GM12878 (cell line): Measurements from ENCODE around the gene SLC9A8. TPM values are rescaled to one million over a fixed set of nuclear protein-coding genes. Genes with fewer than 3 reads are reported as not detected.
A peak's percentile ranks its signal among the peaks of the same experiment; 100 is the strongest.

Experiments
- ATAC-seq: fragments of 200-7000 bp; cut with Tn5 transposase; 3 replicates; pipeline ENCODE4 v1.9.1; 2020; ENCODE audit warnings: mild to moderate bottlenecking, moderate library complexity
- BruUV-seq: library from RNA; stranded (reverse); fragments of 400-500 nt; replicated peaks from 2 replicates; lab custom pipeline; 2021; lab: Mats Ljungman, UMichigan
- CTCF ChIA-PET: fragments of 300-600 bp; sonication (Branson Sonifier 250); formaldehyde crosslinking; extraction: SDS; loops from one replicate; lab custom pipeline; 2021; ENCODE audit warnings: inconsistent platforms; lab: Yijun Ruan, JAX
- POLR2A ChIA-PET: fragments of 350-600 bp; formaldehyde crosslinking; extraction: SDS; loops from one replicate; lab custom pipeline; 2021; ENCODE audit warnings: inconsistent platforms; lab: Charles Lee
- RAD21 ChIA-PET: fragments of 300-600 bp; sonication (Branson Sonifier 250); formaldehyde crosslinking; loops from one replicate; lab custom pipeline; 2023; ENCODE audit warnings: antibody characterized with exemption; ENCODE audit not compliant: unreplicated experiment; lab: Charles Lee
- SMC1A ChIA-PET: fragments of 300-600 bp; sonication (Branson Sonifier 250); formaldehyde crosslinking; loops from one replicate; lab custom pipeline; 2023; ENCODE audit not compliant: unreplicated experiment, uncharacterized antibody; lab: Charles Lee
- DNase-seq: peaks from one replicate; pipeline ENCODE4 v3.0.0-alpha.2; 2011; ENCODE audit warnings: low read depth, low spot score
- FAIRE-seq: peaks from 3 replicates; lab custom pipeline; 2011; peaks lifted over from hg19 to GRCh38; lab: Jason Lieb, UNC
- H2AFZ ChIP-seq: 2 replicates; pipeline ENCODE4 v1.6.0; 2011; ENCODE audit warnings: low read depth, low read length, control low read depth; ENCODE audit not compliant: control insufficient read depth
- H3K27ac ChIP-seq: 2 replicates; pipeline ENCODE4 v1.5.1; 2011; ENCODE audit warnings: control low read depth; ENCODE audit not compliant: control insufficient read depth, insufficient read depth
- H3K27me3 ChIP-seq, 2 experiments: replicated peaks in 1 of 2; 2 replicates each; pipeline versions ENCODE4 v1.6.0 to v1.6.1; 2011; ENCODE audit warnings: low read length in 1 of 2; ENCODE audit not compliant: control insufficient read depth in 2 of 2, insufficient read depth in 2 of 2
- H3K36me3 ChIP-seq, 2 experiments: 2 replicates each; pipeline ENCODE4 v1.5.1; 2011; ENCODE audit warnings: low read length in 1 of 2; ENCODE audit not compliant: control insufficient read depth in 2 of 2, insufficient read depth in 2 of 2
- H3K4me1 ChIP-seq: 2 replicates; pipeline ENCODE4 v1.6.1; 2011; ENCODE audit warnings: mild to moderate bottlenecking, low read length, moderate library complexity, mixed read lengths; ENCODE audit not compliant: control insufficient read depth, insufficient read depth
- H3K4me2 ChIP-seq: 2 replicates; pipeline ENCODE4 v1.6.0; 2011; ENCODE audit warnings: control low read depth; ENCODE audit not compliant: control insufficient read depth, insufficient read depth
- H3K4me3 ChIP-seq: fragments of 200-600 bp; sonication (generic); 2 replicates; pipeline ENCODE4 v1.5.1; 2016
- H3K79me2 ChIP-seq: 2 replicates; pipeline ENCODE4 v1.6.0; 2011; ENCODE audit warnings: low read length; ENCODE audit not compliant: control insufficient read depth, insufficient read depth
- H3K9ac ChIP-seq: 2 replicates; pipeline ENCODE4 v1.8.0; 2011; ENCODE audit warnings: low read length, control low read depth, mixed read lengths; ENCODE audit not compliant: control insufficient read depth, insufficient read depth
- H3K9me3 ChIP-seq: replicated peaks from 3 replicates; pipeline ENCODE4 v1.5.1; 2011; ENCODE audit warnings: mild to moderate bottlenecking, low read length; ENCODE audit not compliant: control insufficient read depth, insufficient read depth
- H4K20me1 ChIP-seq: 2 replicates; pipeline ENCODE4 v1.6.0; 2011; ENCODE audit not compliant: control insufficient read depth, insufficient read depth
- EP300 ChIP-seq, 2 experiments: fragments of 150-350 bp in 1 of 2; IDR thresholded peaks; 2 replicates each; pipeline ENCODE4 v1.6.1; 2011 to 2012; ENCODE audit warnings: low read depth in 2 of 2, low read length in 2 of 2, borderline replicate concordance in 1 of 2, improper control_type of control experiment in 1 of 2, inconsistent platforms in 1 of 2; ENCODE audit not compliant: control insufficient read depth in 1 of 2
- IKZF2 ChIP-seq, 2 experiments: fragments of 450-650 bp; IDR thresholded peaks; 2 replicates each; pipeline ENCODE4 v1.6.1; 2017; ENCODE audit warnings: mild to moderate bottlenecking in 2 of 2, moderate library complexity in 2 of 2
- JUND ChIP-seq: IDR thresholded peaks from 2 replicates; pipeline ENCODE4 v1.6.1; 2012; ENCODE audit warnings: low read depth, mild to moderate bottlenecking, low read length, improper control_type of control experiment, moderate library complexity
- MEF2A ChIP-seq: IDR thresholded peaks from 2 replicates; pipeline ENCODE4 v1.6.1; 2011; ENCODE audit warnings: low read depth, mild to moderate bottlenecking, low read length, moderate library complexity; ENCODE audit not compliant: insufficient read depth
- MTA3 ChIP-seq: IDR thresholded peaks from 2 replicates; pipeline ENCODE4 v1.6.1; 2012; ENCODE audit warnings: low read length, inconsistent platforms, borderline replicate concordance
- RAD21 ChIP-seq: IDR thresholded peaks from 2 replicates; pipeline ENCODE4 v1.6.1; 2011; ENCODE audit warnings: mild to moderate bottlenecking, low read depth, low read length, moderate library complexity; ENCODE audit not compliant: insufficient read depth
- RUNX3 ChIP-seq: IDR thresholded peaks from 2 replicates; pipeline ENCODE4 v1.6.1; 2012; ENCODE audit warnings: low read length, inconsistent platforms
- SIX5 ChIP-seq: IDR thresholded peaks from 2 replicates; pipeline ENCODE4 v1.6.1; 2011; ENCODE audit warnings: mild to moderate bottlenecking, low read depth, low read length, moderate library complexity; ENCODE audit not compliant: severe bottlenecking
- SMC3 ChIP-seq: IDR thresholded peaks from 2 replicates; pipeline ENCODE4 v1.6.1; 2011; ENCODE audit warnings: low read length, improper control_type of control experiment, borderline replicate concordance
- TCF3 ChIP-seq: IDR thresholded peaks from 2 replicates; pipeline ENCODE4 v1.6.1; 2012; ENCODE audit warnings: low read depth, mild to moderate bottlenecking, low read length, borderline replicate concordance; ENCODE audit not compliant: insufficient read depth
- ZZZ3 ChIP-seq: IDR thresholded peaks from 2 replicates; pipeline ENCODE4 v1.6.1; 2011; ENCODE audit warnings: low read depth; ENCODE audit not compliant: control insufficient read depth, insufficient read length
- WGBS: methylation state at CpG from one replicate; pipeline ENCODE4 v1.1.6; 2016; ENCODE audit warnings: low lambda C conversion rate; ENCODE audit not compliant: insufficient replicate concordance, insufficient coverage; ENCODE audit errors: missing lambda C conversion rate; 5-methylcytosine and 5-hydroxymethylcytosine counted together
- in situ Hi-C: fragments of 300-500 bp; cut with MboI; formaldehyde crosslinking; loops from 9 replicates; pipeline ENCODE4 v1.14.3; 2018; ENCODE audit warnings: mixed read lengths
- intact Hi-C: fragments of 100-400 bp; cut with micrococcal nuclease; formaldehyde crosslinking; loops from one replicate; pipeline ENCODE4 v1.14.2; 2022; ENCODE audit not compliant: unreplicated experiment
- polyA plus RNA-seq, 11 experiments: library from polyadenylated mRNA; depleted of rRNA in 4 of 11; unstranded in 6 of 11; stranded (reverse) in 5 of 11; fragments of >200 nt; fragmentation: Nextera tagmentation in 4 of 11; fragmentation: Illumina TruSeq in 1 of 11; extraction: Ambion mirVana in 4 of 11; extraction: Trizol in 1 of 11; gene quantifications; 1 replicate in 1 of 11; 2 replicates in 10 of 11; pipeline versions ENCODE4 v1.2.1 to v1.2.3, GENCODE V29; 2011 to 2016; ENCODE audit warnings: inconsistent platforms in 2 of 11, missing spikeins in 2 of 11, low read depth in 1 of 11
- total RNA-seq, 4 experiments: library from RNA; depleted of rRNA in 3 of 4; stranded (reverse); fragments of >200 nt in 3 of 4; fragmentation: Illumina TruSeq in 1 of 4; extraction: Trizol in 1 of 4; gene quantifications; 2 replicates each; pipeline versions ENCODE4 v1.2.1 to v1.2.3, GENCODE V29; 2013 to 2021
- TF ChIP-seq, protein P1 (sequence below), 3 experiments: IDR thresholded peaks in 2 of 3; conservative IDR thresholded peaks in 1 of 3; 2 replicates each; pipeline ENCODE4 v1.5.1; 2011; ENCODE audit warnings: low read depth in 3 of 3, low read length in 3 of 3, mild to moderate bottlenecking in 3 of 3, control low read depth in 2 of 3, moderate library complexity in 2 of 3, inconsistent platforms in 1 of 3, mixed read lengths in 1 of 3; ENCODE audit not compliant: control insufficient read depth in 2 of 3, insufficient read depth in 1 of 3; ENCODE audit errors: extremely low read depth in 1 of 3

The SLC9A8 gene
- total and polyA plus RNA-seq, 10 of the 15 experiments (the other 5 are each of a cell fraction or from before 2014, with no cell fraction given) = 0.40 to 15.5 (median 6.5) TPM

DNA sequence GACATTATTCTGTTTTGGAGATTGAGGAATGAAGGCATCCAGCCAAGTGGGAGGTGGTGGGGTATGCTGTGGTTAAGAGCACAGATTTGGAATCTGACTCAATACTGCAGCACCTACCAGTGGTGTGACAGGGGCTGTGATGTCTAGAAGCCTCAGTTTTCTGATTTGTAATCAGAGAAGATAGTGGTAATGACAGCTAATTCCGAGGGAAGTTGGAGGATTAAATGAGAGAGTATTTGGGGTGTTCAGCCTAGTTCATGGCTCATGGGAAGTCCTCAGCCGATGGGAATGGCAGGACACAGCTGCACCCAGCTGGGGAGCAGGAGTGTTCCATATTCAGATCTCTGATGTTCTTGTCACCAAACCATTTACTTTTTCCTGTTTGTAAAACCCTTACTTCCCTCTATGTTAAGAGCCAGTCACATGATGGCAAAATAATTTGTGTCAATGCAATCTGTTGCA is 9.3 kb downstream of the SLC9A8 start:
- in situ Hi-C loops = no loop called here
- Histone ChIP-seq H3K36me3 (peaks cover 0 to 18% of the 10 kb centered on the region in 2 experiments; a peak in 3 of 4 replicates), H4K20me1 (no peaks in the 10 kb centered on the region), H3K4me3 (no peak overlapping the region), H3K9ac (no peak overlapping the region), H3K79me2 (peaks cover 2% of the 10 kb centered on the region), H3K4me2 (no peak overlapping the region), H3K27ac (0 out of 2 replicates have a peak overlapping the region, but pooled peaks have one; percentile 14), H3K9me3 (no peaks in the 10 kb centered on the region; the same call in 2 of the 3 replicates), H2AFZ (no peak overlapping the region), H3K4me1 (peaks cover 22% of the 10 kb centered on the region), H3K27me3 (no peaks in the 10 kb centered on the region)
- TF ChIP-seq EP300 (IDR thresholded peaks at IDR 0.05; ENCODE audit: borderline replicate concordance in 1 of 2, control insufficient read depth in 1 of 2, low read depth in 2 of 2, low read length in 2 of 2) = 0 out of 4 replicates have a peak, but pooled peaks of 1 of the 2 experiments have one; percentile 18
- peak; percentile 40; the same call in 1 of the 2 replicates for TF ChIP-seq SMC3
- peak; percentile 84 for TF ChIP-seq RUNX3
- no peak for TF ChIP-seq SIX5
- 0 out of 2 replicates have a peak, but pooled peaks have one; percentile 9 for TF ChIP-seq MEF2A
- TF ChIP-seq ZZZ3 = no peak
- TF ChIP-seq IKZF2 (IDR thresholded peaks at IDR 0.05) = 0 out of 4 replicates have a peak, but pooled peaks of 1 of the 2 experiments have one; percentile 41
- TF ChIP-seq TCF3 = no peak
- TF ChIP-seq, protein P1, sequence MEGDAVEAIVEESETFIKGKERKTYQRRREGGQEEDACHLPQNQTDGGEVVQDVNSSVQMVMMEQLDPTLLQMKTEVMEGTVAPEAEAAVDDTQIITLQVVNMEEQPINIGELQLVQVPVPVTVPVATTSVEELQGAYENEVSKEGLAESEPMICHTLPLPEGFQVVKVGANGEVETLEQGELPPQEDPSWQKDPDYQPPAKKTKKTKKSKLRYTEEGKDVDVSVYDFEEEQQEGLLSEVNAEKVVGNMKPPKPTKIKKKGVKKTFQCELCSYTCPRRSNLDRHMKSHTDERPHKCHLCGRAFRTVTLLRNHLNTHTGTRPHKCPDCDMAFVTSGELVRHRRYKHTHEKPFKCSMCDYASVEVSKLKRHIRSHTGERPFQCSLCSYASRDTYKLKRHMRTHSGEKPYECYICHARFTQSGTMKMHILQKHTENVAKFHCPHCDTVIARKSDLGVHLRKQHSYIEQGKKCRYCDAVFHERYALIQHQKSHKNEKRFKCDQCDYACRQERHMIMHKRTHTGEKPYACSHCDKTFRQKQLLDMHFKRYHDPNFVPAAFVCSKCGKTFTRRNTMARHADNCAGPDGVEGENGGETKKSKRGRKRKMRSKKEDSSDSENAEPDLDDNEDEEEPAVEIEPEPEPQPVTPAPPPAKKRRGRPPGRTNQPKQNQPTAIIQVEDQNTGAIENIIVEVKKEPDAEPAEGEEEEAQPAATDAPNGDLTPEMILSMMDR (IDR thresholded peaks at IDR 0.05 in 2 of 3, conservative IDR thresholded peaks at IDR 0.05 in 1 of 3; ENCODE audit: control insufficient read depth in 2 of 3, extremely low read depth in 1 of 3, insufficient read depth in 1 of 3, low read depth in 3 of 3, low read length in 3 of 3) = peak; percentile 34 to 55 (median 39); a peak in 5 of 6 replicates
- peak; percentile 61 for TF ChIP-seq RAD21
- TF ChIP-seq JUND = no peak
- no peak for TF ChIP-seq MTA3
- no peak for DNase-seq
- CTCF ChIA-PET = interaction anchor here (0.6 to 8.4 kb wide), 19 partner anchors 8 to 213 kb away, joined by 3 to 84 read pairs (median 5); partner anchors contain the start of gene SLC9A8
- WGBS = 54% methylated on average over 2 of the region's 2 CpGs
- peak; percentile 68 for ATAC-seq
- POLR2A ChIA-PET = interaction anchor here (1.3 to 2.2 kb wide), 3 partner anchors 12 to 146 kb away, joined by 3 to 10 read pairs (median 3); no protein-coding TSS in a partner anchor
- peak; percentile 31 for FAIRE-seq
- RAD21 ChIA-PET = interaction anchor here (0.6 to 3.4 kb wide), 13 partner anchors 8 to 210 kb away, joined by 3 to 18 read pairs (median 3); partner anchors contain the start of gene SLC9A8
- intact Hi-C loops = loop anchor here (5.0 kb wide), 1 partner anchor 210 kb away; no protein-coding TSS in a partner anchor
- SMC1A ChIA-PET = interaction anchor here (0.9 to 3.9 kb wide), 14 partner anchors 8 to 211 kb away, joined by 3 to 21 read pairs (median 6); partner anchors contain the start of gene SLC9A8
- no TSS peak for BruUV-seq
